Activated CD8-positive, alpha-beta memory T cell treated with anti-CD3 and anti-CD28 coated beads, Interleukin-2, amount 50 U/mL, for 4 hours (primary cell): ENCODE data around the gene FN3K.

ENCODE experiments used
- DNase-seq: peaks from one replicate; pipeline ENCODE4 v3.0.0-alpha.2; 2020

Gene FN3K

DNA sequence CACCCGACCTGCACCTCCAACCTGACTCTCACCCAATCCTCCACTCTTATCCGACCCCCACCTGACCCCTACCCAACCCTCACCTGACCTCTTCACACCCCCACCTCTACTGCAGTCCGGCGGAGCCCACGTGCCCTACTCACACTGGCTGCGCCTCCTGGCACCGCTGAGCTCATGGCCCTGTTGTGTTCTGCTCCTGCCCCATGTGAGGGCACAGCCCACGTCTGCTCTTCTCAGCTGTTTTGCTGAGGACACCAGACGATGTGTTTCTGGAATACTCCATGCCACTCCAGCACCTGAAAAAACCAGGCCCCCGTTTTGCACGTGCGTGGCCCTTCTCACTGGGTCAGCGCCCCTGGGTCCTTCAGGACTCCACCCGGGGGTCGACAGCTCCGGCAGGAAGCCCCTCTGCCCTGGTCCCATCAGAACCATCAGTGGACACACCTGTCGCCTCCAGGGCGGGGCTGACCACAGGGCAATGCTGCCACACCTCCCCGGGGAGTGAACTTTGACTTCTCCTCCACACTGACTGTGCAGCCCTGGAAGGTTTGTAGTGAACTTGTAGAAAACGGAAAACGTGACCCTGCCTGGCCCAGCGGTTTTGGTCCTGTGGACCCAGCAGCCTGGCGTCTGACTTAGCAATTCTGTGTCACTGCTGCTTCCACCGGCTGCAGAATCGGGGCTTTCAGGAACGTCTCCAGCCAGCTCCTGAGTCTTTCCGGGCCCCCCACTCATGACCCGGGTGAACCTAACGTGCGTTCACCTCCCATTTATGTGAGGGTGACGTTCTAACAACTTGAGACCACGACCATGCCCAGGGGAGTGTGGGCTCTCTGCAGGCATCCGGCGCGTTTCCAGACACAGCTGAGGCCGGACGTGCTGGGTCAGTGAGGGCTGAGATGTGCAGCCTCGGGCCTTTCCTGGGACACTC, 31.2 kb upstream of the FN3K start:
- DNase-seq = no peak

DNA sequence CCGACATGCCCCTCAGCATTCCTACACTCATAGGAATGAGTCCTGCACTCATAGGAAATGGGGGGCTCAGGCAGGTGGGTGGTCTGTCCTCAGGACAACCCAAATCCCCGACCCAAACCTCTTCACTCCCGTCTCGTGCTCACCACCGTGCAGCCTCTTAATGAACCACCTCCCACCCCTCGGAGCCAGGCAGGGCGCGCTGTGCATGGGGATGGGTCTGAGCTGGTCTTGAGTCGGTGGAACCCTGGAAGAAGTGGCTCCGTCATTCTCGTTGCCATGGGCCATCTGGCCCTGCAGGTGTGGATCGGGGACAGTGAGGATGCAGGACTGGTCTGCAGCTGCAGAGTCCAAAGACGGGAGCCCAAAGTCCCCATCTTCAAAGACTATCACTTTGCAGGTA, 30.5 kb upstream of the FN3K start:
- no peak for DNase-seq

DNA sequence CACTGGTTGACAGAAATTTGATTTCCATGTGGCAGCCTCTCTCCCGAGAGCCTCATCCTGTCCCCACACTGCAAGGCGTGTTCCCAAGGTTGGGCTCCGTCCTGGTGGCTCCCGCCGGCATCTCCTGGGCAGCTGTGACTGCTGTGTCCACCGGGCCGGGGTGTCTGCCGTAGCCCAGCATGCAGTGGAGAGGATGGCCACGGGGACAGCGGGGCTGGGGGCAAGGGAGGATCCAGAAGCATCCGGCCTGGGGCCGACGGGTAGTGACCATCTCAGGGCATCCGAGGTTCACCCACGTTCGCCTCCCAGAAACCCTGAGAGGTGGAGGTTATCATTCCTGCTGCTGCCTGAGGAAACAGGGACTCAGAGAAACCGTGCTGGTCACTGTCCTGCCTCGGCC, 29.7 kb upstream of the FN3K start:
- DNase-seq = no peak

DNA sequence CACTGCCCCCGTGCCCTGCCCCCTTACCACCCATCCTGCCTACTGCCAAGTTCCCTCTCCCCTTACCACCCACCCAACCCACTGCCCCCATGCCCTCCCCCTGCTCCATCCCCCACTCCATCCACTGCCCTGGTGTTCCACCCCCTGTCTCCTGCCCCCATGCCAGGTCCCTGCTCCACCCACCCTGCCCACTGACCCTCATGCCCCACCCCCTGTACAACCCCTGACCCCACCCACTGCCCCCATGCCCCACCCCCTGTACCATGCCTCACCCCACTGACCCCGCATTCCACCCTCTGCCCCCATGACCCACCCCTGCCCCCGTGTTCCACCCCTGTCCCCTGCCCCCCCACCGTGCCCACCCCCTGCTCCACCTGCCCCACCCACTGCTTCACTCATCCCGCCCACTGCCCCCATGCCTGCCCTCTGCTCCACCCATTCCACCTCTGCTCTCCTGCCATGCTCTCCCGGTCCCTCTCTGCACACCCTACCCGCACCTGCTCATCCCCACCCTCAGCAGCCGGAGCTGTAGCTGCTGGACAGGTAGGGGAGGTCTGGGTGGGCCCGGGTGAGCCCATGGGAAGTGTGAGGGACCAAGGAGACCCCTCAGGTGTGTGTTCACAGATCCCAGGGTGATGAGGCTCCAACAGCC, 26.3 kb upstream of the FN3K start:
- DNase-seq = no peak

DNA sequence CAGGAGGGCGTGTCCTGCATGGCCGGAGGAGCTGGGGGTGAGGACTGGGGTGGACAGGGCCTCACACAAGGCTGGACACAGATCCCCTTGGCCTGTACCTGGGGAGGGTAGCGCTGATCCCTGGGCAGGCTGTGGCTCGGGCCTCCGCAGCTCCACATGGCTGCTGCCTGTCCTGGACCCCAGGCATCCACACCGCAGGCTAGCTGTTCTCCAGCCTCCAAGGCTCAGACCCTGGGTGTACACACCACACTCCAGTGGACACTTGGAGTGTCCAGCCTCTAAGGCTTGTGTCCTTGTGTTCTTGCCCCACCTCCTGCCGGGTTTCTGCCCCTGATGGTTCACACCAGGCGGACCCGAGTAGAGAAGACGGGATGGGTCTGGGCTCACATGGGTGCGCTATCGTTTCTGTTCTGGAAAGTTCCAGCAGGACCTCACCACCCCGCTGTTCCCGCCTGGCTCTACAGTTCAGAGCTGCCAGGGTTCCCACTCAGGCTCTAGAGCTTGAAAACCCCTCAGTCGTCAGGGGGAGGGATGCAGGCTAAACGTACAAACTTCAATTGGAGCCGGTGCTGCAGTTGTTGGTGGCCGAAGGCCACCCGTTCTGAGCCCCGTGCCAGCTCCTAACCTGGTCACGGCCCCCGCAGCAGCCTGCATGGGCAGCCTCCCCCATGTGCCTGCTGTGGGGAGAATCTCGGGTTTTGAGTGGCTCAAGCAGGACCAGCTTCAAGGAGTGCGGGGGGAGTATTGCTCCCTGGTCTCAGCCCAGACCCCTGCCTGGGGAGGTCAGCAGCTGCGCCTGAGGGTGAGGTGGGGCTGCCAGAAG, 25.5 kb upstream of the FN3K start:
- no peak for DNase-seq

DNA sequence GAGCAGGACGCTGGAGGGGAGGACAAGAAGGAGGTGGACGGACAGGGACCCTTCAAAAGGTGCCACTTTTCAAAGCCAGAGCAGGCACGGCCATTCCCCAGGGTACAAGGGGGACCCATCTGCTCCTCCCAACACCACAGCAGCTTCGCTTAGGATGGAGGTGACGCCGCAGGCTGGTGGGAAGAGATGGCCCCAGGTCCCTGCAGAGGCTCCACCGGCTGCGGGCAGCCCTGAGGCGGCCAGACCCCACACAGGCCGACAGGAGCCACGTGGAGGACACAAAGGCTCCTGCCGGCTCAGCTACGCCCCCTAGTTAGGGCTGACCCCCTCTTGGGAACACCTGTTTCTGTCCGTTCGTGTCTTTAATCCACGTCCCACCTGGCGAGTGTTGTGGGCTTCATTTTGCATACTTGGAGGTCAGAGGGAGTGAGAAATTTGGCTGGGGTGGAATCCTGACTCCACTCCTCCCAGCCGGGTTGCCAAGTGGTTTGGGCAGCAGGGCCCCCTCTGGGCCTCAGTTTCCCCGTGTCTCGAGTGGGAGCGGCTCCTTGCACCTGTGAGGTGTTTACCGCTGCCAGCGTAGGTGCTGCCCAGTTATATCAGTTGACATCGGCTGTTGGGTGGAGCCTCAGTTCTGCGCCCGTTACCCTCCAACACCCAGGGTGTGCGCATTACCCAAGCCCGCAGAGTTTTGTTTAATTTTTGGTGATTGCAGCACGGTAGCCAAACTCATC, 24.7 kb upstream of the FN3K start:
- no peak for DNase-seq

DNA sequence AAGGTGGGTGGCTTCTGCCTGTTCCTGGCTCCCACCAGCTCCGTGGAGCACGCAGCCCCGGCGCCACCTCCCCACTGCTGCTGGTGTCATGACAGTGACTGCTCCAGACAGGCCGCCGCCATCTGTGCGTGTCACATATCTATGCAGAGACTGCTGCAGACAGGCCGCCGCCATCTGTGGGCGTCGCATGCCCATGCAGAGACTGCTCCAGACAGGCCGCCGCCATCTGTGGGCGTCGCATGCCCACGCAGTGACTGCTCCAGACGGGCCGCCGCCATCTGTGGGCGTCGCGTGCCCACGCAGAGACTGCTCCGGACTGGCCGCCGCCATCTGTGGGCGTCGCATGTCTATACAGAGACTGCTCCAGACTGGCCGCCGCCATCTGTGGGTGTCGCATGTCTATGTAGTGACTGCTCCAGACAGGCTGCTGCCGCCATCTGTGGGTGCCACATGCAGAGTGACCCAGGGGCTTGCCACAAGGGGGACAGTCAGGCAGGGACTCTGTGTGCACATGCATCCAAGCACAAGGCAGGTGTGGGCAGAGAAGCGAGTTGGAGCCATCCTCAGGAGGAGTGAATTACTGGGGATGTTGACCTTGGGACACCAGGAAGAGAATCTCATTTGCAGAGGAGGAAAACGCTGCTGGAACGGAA, 22.2 kb upstream of the FN3K start:
- DNase-seq = no peak

DNA sequence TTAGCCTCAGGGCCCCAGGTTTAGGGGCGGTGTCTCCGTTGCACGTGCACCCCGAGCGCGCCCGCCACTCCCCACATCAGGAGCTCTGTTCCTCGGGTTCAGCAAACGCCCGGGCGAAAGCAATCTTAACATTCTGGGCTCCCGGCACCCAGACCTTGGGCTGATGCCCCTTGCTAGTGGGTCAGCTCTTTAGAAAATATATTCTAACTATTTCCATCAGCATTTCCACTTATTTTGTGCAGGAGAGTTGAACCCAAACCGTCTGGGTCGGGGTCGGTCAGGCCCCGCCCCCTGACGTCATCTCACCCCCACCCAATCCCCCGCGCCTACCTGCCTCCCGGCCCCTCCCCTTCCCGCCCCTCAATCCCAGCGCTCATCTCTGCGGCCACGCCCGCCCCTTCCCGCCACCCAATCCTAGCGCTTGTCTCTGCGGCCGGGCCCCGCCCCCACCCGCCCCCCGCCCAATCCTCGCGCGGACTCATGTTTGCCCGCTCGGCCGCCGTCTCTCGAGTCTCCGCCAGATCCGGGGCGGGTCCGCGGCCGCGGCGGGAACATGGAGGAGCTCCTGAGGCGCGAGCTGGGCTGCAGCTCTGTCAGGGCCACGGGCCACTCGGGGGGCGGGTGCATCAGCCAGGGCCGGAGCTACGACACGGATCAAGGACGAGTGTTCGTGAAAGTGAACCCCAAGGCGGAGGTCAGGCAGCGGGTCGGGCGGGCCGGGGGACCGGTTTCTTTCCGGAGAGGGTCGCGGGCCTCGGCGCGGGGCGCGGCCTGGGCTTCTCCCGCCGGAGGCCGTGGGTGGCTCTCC, 19.0 kb upstream of the FN3K start, which contains the start of gene FN3KRP:
Gene FN3KRP (plus strand): TSS at position 504 of the 808 bp plus-strand sequence. CDS start 50 bp downstream, at position 554.
- DNase-seq = peak; percentile 83

DNA sequence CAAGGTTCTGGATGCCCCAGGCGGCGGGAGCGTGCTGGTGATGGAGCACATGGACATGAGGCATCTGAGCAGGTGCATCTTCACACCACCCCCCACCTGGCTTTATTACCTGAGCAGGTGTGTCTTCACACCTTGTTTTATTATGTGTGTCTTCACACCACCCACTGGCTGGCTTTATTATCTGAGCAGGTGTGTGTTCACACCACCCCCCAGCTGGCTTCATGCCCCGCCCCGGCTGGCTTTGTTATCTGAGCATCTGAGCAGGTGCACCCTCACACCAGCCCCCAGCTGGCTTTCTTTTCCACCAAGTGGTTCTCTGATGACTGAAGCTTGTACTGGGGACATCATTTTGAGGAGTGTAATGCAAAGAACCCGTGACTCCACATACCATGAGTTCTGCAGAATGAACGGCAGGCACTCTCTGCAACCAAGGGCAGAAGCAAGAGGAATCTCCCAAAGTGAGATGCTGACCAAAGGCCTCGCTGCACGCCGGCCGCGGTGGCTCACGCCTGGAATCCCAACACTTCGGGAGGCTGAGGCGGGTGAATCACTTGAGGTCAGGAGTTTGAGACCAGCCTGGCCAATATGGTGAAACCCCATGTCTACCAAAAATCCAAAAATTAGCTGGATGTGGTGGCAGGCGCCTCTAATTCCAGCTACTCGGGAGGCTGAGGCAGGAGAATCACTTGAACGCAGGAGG, 16.3 kb upstream of the FN3K start:
- no peak for DNase-seq

DNA sequence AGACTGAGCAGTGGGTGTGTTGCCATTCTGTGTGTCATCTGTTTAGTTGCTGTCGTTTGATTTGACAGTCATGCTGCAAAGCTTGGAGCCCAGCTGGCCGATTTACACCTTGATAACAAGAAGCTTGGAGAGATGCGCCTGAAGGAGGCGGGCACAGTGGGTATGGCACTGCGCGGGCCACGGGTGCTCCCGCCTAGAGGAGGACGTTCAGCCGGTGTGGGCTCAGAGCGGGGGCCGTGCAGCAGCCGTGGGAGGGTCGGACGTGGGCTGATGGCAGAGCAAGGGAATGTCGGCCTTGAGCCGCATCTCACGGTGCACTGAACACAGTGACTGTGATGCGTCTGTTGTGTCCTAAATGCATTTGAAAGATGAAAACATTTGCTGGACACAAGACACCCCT, 15.2 kb upstream of the FN3K start:
- DNase-seq = no peak

DNA sequence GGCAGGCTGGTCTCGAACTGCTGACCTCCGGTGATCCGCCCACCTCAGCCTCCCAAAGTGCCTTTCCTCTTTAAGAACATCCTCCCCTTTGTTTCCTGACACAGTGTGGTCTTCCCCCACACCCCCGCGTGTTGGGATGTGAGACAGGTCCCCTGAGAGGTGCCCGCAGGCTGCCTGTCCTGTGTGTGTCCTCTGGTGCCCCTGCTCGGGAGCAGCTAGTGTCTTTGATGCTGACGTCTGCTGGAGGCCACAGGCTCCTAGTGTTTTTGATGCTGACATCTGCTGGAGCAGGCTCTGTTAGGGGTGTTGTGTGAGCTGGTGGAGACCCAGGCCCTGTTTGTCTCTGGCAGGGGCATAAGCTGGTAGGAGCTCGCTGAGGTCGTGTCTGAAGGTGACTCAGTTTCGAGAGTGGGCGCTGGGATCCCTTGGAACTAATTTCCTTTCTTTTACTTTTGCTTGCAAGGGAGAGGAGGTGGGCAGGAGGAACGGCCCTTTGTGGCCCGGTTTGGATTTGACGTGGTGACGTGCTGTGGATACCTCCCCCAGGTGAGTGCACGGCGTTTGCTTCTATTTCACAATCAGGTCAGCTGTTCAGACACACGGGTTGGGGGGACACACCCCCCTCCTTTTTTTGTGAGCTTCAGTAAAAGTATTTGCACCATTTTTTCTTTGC, 12.9 kb upstream of the FN3K start:
- no peak for DNase-seq

DNA sequence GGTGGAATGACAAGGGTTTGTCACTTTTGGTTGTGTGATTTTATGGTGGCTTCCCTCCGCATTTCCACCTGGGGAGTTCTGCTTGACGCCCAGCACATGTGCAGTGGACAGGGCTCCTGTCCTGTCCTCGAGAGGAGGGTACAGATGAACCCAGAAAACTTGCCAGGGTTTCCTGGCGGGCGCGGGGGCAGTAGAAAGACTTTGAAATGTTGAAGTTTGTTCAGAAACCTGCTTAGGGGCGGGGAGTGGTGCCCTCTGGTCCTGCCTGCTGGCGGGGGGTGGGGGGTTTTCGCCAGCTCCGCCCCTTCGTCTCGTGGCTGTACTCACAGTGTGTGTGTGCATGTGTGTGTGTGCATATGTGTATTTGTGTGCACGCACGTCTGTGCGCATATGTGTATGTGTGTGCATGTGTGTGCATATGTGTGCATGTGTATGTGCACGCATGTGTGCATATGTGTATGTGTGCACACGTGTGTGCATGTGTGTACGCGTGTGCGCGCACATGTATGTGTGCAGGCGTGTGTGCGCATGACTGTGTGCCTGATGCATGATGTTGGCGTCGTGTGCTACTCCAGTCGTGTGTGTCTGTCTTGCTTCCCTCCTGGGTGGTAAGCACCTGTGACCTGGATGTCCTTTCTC, 12.1 kb upstream of the FN3K start:
- DNase-seq = no peak

DNA sequence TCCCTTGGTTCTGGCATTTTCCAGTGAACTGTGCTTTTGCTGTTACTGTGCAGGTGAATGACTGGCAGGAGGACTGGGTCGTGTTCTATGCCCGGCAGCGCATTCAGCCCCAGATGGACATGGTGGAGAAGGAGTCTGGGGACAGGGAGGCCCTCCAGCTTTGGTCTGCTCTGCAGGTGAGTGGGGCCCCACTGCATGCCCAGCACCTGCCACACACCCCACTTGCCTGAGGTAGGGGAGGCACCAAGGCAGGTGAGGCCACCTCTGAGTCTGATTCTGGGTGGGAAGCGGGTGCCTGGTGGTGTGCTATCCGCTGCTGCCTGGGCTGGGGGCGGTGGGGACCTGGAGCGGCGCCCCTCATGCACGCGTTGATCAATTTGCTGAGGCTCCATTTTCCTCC, 9.0 kb upstream of the FN3K start:
- no peak for DNase-seq

DNA sequence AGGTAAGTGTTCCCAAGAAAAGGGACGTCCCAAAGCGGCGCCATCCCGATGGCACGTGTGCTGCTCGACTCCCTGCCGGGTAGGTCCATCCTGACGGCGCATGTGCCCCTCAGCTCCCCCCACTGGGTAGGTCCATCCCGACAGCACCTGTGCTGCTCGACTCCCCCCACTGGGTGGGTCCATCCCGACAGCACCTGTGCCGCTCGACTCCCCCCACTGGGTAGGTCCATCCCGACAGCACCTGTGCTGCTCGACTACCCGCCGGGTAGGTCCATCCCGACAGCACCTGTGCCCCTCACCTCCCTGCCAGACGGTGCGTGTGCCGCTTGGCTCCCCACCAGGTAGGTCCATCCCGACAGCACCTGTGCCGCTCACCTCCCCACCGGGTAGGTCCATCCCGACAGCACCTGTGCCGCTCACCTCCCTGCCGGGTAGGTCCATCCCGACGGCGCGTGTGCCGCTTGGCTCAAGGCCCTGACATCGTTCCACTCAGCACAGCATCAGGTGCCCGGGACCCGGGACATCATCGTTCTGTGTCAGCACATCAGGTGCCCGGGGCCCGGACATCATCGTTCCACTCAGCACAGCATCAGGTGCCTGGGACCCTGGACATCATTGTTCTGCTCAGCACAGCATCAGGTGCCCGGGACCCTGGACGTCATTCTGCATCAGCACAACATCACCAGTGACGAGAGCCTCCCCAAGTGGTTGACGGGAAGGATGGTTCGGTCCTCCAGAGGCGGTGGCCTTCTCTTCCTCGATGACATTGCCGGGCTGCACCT, 5.7 kb upstream of the FN3K start:
- no peak for DNase-seq

DNA sequence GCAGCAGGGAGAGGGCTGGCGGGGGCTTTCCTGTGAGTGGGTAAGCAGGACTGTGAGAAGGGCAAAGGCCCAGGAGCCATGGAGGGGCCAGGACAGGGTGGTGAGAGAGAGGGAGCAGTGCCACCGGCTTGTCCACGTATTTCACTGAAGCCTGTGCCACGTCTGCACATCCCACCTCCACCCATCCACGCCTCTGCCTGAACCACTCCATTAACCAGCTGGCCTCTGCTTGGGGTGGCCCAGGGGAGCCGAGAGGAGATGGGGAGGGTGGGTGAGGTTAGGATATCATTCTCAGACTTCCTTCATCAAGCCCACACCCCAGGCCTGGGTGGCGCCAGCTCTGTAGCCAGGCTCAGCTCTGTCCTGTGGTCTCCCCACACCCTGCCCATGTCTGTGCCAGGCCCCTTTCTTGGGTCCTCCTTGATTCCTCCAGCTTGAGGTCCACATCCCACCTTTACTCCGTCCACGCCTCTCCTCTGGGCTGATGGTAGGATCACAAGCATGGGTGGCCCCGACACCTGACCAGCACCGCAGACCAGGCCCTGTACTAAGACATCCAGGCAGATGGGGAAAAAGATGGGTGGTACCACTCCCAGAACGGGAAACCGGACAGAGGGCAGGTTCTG, 3.2 kb upstream of the FN3K start:
- no peak for DNase-seq

DNA sequence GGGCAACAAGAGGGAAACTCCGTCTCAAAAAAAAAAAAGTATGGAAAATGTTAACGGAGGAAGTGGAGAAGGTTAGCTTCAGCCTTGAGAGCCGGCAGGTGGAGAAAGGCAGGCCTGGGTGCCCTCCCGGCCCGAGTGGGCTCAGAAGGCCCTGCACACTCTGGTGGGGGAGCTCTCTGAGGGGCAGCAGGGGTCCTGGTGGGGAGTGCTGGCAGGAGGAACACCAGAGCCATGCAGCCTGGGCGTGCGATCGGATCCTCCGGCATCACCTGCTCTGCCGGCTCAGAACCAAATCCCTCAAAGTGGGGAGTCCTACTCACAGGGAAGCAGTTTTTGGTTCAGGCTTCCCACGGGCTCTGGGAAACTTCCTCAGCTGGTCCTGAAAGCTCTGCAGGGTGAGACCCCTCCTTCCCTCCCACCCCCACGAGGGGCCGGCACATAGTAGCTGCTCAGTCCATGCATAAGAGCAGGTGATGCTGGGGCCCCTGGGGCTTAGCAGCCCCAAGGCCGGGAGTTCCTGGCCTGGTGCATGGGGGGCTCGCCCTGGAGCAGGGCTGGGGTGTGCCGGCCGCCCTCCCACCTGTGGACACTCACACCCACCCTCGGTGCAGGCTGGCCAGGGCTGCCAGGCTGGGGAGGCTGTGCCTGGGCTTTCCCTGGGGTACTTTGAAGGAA, 1.2 kb downstream of the FN3K start:
- DNase-seq = no peak
